OCI-LY1 (cell line): ENCODE data around the gene NAV2.

Experiments
- EZH2 ChIP-seq: fragments of 200-600 bp; sonication (generic), shearing (Covaris generic); IDR thresholded peaks from 2 replicates; pipeline ENCODE4 v1.8.0; 2017; ENCODE audit warnings: borderline replicate concordance, mixed run types, mild to moderate bottlenecking, antibody characterized with exemption, low read length, moderate library complexity, mixed read lengths
- TF ChIP-seq, protein P1 (sequence below): fragments of 200-600 bp; sonication (generic), shearing (Covaris generic); IDR thresholded peaks from 2 replicates; pipeline ENCODE4 v1.5.1; 2017; ENCODE audit warnings: mild to moderate bottlenecking, antibody characterized with exemption, low read length, moderate library complexity, mixed read lengths

DNA sequence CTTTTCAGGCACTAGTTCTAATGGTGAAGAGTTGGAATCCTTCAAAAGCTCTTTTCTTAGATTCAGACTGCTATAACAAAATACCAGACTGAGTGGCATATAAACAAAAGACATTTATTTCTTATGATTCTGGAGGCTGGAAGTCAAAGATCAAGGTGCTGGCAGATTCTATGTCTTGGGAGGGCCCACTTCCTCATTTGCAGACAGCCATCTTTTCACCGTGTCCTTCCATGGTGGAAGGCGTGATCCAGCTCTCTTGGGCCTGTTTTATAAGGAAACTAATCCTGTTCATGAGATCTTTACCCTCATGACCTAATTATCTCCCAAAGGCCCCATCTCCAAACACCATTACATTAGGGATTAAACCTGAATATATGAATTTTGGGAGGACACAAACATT, 124.0 kb downstream of the NAV2 start:
- TF ChIP-seq, protein P1, sequence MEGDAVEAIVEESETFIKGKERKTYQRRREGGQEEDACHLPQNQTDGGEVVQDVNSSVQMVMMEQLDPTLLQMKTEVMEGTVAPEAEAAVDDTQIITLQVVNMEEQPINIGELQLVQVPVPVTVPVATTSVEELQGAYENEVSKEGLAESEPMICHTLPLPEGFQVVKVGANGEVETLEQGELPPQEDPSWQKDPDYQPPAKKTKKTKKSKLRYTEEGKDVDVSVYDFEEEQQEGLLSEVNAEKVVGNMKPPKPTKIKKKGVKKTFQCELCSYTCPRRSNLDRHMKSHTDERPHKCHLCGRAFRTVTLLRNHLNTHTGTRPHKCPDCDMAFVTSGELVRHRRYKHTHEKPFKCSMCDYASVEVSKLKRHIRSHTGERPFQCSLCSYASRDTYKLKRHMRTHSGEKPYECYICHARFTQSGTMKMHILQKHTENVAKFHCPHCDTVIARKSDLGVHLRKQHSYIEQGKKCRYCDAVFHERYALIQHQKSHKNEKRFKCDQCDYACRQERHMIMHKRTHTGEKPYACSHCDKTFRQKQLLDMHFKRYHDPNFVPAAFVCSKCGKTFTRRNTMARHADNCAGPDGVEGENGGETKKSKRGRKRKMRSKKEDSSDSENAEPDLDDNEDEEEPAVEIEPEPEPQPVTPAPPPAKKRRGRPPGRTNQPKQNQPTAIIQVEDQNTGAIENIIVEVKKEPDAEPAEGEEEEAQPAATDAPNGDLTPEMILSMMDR, result no peak
- no peak for TF ChIP-seq EZH2
